H9 (cell line): ENCODE results near the gene SELENOI. TPM values are rescaled to one million over a fixed set of nuclear protein-coding genes. Genes with fewer than 3 reads are reported as not detected.

Source experiments
- DNase-seq: peaks from one replicate; pipeline ENCODE4 v3.0.0-alpha.2; 2017
- H2AFZ ChIP-seq: one replicate; pipeline ENCODE4 v1.6.1; 2013; ENCODE audit warnings: mild to moderate bottlenecking, low read length, control low read depth, moderate library complexity
- H2AK5ac ChIP-seq: 2 replicates; pipeline ENCODE4 v1.6.1; 2013; ENCODE audit warnings: low read length, control low read depth, mixed read lengths; ENCODE audit not compliant: insufficient read length
- H2BK120ac ChIP-seq: one replicate; pipeline ENCODE4 v1.6.1; 2013; ENCODE audit warnings: low read depth, mild to moderate bottlenecking, low read length, control low read depth, inconsistent platforms; ENCODE audit not compliant: poor library complexity, severe bottlenecking
- H2BK12ac ChIP-seq: 2 replicates; pipeline ENCODE4 v1.6.1; 2013; ENCODE audit warnings: low read length, control low read depth, mixed read lengths, low read depth; ENCODE audit not compliant: insufficient read length
- H2BK15ac ChIP-seq: 2 replicates; pipeline ENCODE4 v1.6.1; 2013; ENCODE audit warnings: low read depth, low read length, control low read depth
- H2BK20ac ChIP-seq: one replicate; pipeline ENCODE4 v1.6.1; 2013; ENCODE audit warnings: low read depth, mild to moderate bottlenecking, low read length, control low read depth, inconsistent platforms; ENCODE audit not compliant: poor library complexity, severe bottlenecking
- H2BK5ac ChIP-seq: 2 replicates; pipeline ENCODE4 v1.6.1; 2013; ENCODE audit warnings: low read length, control low read depth, mixed read lengths; ENCODE audit not compliant: insufficient read length
- H3K14ac ChIP-seq: 2 replicates; pipeline ENCODE4 v1.6.1; 2013; ENCODE audit warnings: low read length, control low read depth; ENCODE audit not compliant: insufficient read depth
- H3K18ac ChIP-seq: 2 replicates; pipeline ENCODE4 v1.6.1; 2013; ENCODE audit warnings: low read depth, mild to moderate bottlenecking, mixed read lengths, low read length, control low read depth; ENCODE audit not compliant: insufficient read length
- H3K23ac ChIP-seq: 2 replicates; pipeline ENCODE4 v1.6.1; 2013; ENCODE audit warnings: low read length, control low read depth, mixed read lengths, low read depth; ENCODE audit not compliant: insufficient read length
- H3K23me2 ChIP-seq: 2 replicates; pipeline ENCODE4 v1.6.1; 2013; ENCODE audit warnings: low read depth, mild to moderate bottlenecking, mixed read lengths, low read length, control low read depth; ENCODE audit not compliant: insufficient read length, poor library complexity, severe bottlenecking
- H3K27ac ChIP-seq: 2 replicates; pipeline ENCODE4 v1.5.1; 2013; ENCODE audit warnings: low read length, control low read depth, mixed read lengths, low read depth; ENCODE audit not compliant: insufficient read length
- H3K27me3 ChIP-seq: 2 replicates; pipeline ENCODE4 v1.6.1; 2013; ENCODE audit warnings: low read length, control low read depth, inconsistent platforms; ENCODE audit not compliant: insufficient read depth
- H3K4ac ChIP-seq: 2 replicates; pipeline ENCODE4 v1.6.1; 2013; ENCODE audit warnings: low read depth, mild to moderate bottlenecking, control low read depth, inconsistent platforms, low read length, moderate library complexity
- H3K4me1 ChIP-seq: 2 replicates; pipeline ENCODE4 v1.6.1; 2013; ENCODE audit warnings: low read length, control low read depth, inconsistent platforms; ENCODE audit not compliant: insufficient read depth
- H3K4me2 ChIP-seq: 2 replicates; pipeline ENCODE4 v1.6.1; 2013; ENCODE audit warnings: low read length, control low read depth, mixed read lengths; ENCODE audit not compliant: insufficient read length, insufficient read depth
- H3K56ac ChIP-seq: 2 replicates; pipeline ENCODE4 v1.6.1; 2013; ENCODE audit warnings: low read depth, mild to moderate bottlenecking, mixed read lengths, low read length, control low read depth; ENCODE audit not compliant: insufficient read length
- H3K79me1 ChIP-seq: 2 replicates; pipeline ENCODE4 v1.6.1; 2013; ENCODE audit warnings: low read depth, mild to moderate bottlenecking, moderate library complexity, low read length, control low read depth, inconsistent platforms; ENCODE audit not compliant: insufficient read depth, poor library complexity, severe bottlenecking
- H3K79me2 ChIP-seq: 2 replicates; pipeline ENCODE4 v1.6.1; 2013; ENCODE audit warnings: low read length, control low read depth, inconsistent platforms; ENCODE audit not compliant: insufficient read depth
- H3K9ac ChIP-seq: 2 replicates; pipeline ENCODE4 v1.6.1; 2013; ENCODE audit warnings: low read length, control low read depth, mixed read lengths; ENCODE audit not compliant: insufficient read length; ENCODE audit errors: extremely low read depth
- H3K9me3 ChIP-seq: one replicate; pipeline ENCODE4 v1.6.1; 2013; ENCODE audit warnings: low read depth, low read length, inconsistent platforms; ENCODE audit not compliant: control insufficient read depth
- H3T11ph ChIP-seq: one replicate; pipeline ENCODE4 v1.6.1; 2013; ENCODE audit warnings: mild to moderate bottlenecking, low read length, control low read depth, inconsistent platforms
- H4K20me1 ChIP-seq: one replicate; pipeline ENCODE4 v1.6.1; 2013; ENCODE audit not compliant: control insufficient read depth, insufficient read length, insufficient read depth
- H4K5ac ChIP-seq: 2 replicates; pipeline ENCODE4 v1.6.1; 2013; ENCODE audit warnings: low read depth, mild to moderate bottlenecking, mixed read lengths, low read length, control low read depth; ENCODE audit not compliant: insufficient read length
- H4K8ac ChIP-seq: replicated peaks from 2 replicates; pipeline ENCODE4 v1.6.1; 2013; ENCODE audit warnings: low read length, control low read depth, mixed read lengths, low read depth; ENCODE audit not compliant: insufficient read length
- H4K91ac ChIP-seq: 2 replicates; pipeline ENCODE4 v1.6.1; 2013; ENCODE audit warnings: low read depth, mild to moderate bottlenecking, moderate library complexity, mixed read lengths, low read length, control low read depth; ENCODE audit not compliant: insufficient read length
- H3K27ac Mint-ChIP-seq, 3 experiments: 2 replicates in 2 of 3; 3 replicates in 1 of 3; pipeline ENCODE4 v1.8.0; 2020 to 2021; ENCODE audit warnings: mixed read lengths in 3 of 3, mild to moderate bottlenecking in 1 of 3, moderate library complexity in 1 of 3
- H3K27me3 Mint-ChIP-seq: 2 replicates; pipeline ENCODE4 v1.8.0; 2021; ENCODE audit warnings: low read depth, mild to moderate bottlenecking, moderate library complexity, mixed read lengths
- H3K36me3 Mint-ChIP-seq, 3 experiments: 2 replicates in 2 of 3; 3 replicates in 1 of 3; pipeline ENCODE4 v1.8.0; 2020 to 2021; ENCODE audit warnings: low read depth in 3 of 3, mixed read lengths in 3 of 3; ENCODE audit not compliant: insufficient read depth in 1 of 3
- H3K4me1 Mint-ChIP-seq, 2 experiments: 2 replicates each; pipeline ENCODE4 v1.8.0; 2020; ENCODE audit warnings: mixed read lengths in 2 of 2
- H3K4me3 Mint-ChIP-seq, 2 experiments: 2 replicates in 1 of 2; 3 replicates in 1 of 2; pipeline ENCODE4 v1.8.0; 2020 to 2021; ENCODE audit warnings: mild to moderate bottlenecking in 2 of 2, mixed read lengths in 2 of 2, moderate library complexity in 1 of 2
- H3K9me3 Mint-ChIP-seq, 2 experiments: 2 replicates in 1 of 2; 3 replicates in 1 of 2; pipeline ENCODE4 v1.8.0; 2020; ENCODE audit warnings: mild to moderate bottlenecking in 2 of 2, mixed read lengths in 2 of 2, moderate library complexity in 1 of 2
- WGBS: extraction: QIAGEN DNeasy Blood & Tissue Kit; methylation state at CpG from one replicate; pipeline ENCODE4 v1.1.7; 2013; ENCODE audit warnings: missing lambda C conversion rate, low lambda C conversion rate, mixed read lengths; ENCODE audit not compliant: insufficient read length; ENCODE audit errors: extremely low coverage; 5-methylcytosine and 5-hydroxymethylcytosine counted together
- long read RNA-seq: library from polyadenylated mRNA; unstranded; transcript quantifications from one replicate; pipeline ENCODE4 v2.0.0, GENCODE V29; 2020
- total RNA-seq: library from RNA; stranded (reverse); gene quantifications from 2 replicates; pipeline ENCODE4 v1.2.1, GENCODE V29; 2021
- TF ChIP-seq, protein P1 (sequence below): fragments of 200-600 bp; sonication (generic); conservative IDR thresholded peaks from 3 replicates; pipeline ENCODE4 v1.8.0; 2021; ENCODE audit warnings: antibody characterized with exemption, mild to moderate bottlenecking

SELENOI gene, protein sequence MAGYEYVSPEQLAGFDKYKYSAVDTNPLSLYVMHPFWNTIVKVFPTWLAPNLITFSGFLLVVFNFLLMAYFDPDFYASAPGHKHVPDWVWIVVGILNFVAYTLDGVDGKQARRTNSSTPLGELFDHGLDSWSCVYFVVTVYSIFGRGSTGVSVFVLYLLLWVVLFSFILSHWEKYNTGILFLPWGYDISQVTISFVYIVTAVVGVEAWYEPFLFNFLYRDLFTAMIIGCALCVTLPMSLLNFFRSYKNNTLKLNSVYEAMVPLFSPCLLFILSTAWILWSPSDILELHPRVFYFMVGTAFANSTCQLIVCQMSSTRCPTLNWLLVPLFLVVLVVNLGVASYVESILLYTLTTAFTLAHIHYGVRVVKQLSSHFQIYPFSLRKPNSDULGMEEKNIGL
- total RNA-seq = 41.9 and 43.4 TPM in 2 replicates
- long read RNA-seq, full-length matches to known transcripts = 25 of 44 reads
- long read RNA-seq, partial matches to known transcripts = 9 of 44 reads
- long read RNA-seq, other reads (novel, unspliced or antisense) = 10 of 44 reads

DNA sequence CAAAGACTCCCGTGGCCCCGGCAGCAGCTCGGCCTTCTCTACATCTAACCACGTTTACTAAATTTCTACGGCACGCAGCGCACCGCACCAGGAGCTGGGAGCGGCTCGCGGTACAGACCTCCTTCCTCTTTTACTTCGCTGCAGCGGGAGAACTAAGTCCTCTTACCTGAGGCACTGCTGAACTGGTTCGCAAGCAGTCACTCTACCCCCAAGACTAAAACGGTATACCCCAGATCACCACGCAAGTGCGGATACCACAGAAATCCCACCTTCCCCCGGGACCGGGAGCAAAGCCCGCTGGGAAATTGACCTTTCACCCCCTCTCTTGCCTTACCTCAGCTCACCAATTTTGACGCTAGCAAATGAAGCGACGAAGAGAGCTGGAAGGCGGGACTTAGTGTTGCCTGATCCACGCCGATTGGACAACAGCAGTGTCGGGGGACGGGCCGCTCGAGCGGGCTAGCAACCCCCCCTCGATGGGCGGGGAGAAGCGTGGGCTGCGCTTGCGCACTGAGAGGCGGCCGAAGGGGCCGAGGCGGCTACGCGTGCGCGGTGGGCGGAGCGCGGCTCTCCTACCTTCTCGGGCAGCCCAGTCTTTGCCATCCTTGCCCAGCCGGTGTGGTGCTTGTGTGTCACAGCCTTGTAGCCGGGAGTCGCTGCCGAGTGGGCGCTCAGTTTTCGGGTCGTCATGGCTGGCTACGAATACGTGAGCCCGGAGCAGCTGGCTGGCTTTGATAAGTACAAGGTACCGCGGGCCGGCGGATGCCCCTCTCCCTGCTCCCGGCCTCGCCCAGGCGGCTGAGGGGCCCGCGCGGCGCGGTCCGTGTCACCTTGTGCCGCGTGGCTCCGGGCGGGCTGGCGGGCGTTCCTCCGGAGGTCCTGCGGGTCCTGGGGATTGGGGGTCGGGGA, at the start of gene SELENOI:
SELENOI (plus strand) TSS at position 599 of the 909 bp plus-strand sequence; CDS start at position 689, 90 bp downstream.
- no CpG with 5 or more reads among the region's 80 CpGs for WGBS
- peak within 1 kb of the TSS; percentile 82 for H3K18ac ChIP-seq
- peaks cover 2% of the 10 kb centered on the region for H3K4me1 ChIP-seq
- no peak within 1 kb of the TSS; the same call in 1 of the 2 replicates for H3K4ac ChIP-seq
- peak within 1 kb of the TSS; percentile 11 for H3K56ac ChIP-seq
- Mint-ChIP-seq H3K4me1 (peaks cover 22 to 24% of the 10 kb centered on the region in 2 experiments), H3K27me3 (no peaks in the 10 kb centered on the region), H3K36me3 (peaks cover 0 to 7% (median 2%) of the 10 kb centered on the region in 3 experiments; a peak in 4 of 7 replicates), H3K27ac (peak within 1 kb of the TSS; percentile 99), H3K9me3 (no peaks in the 10 kb centered on the region), H3K4me3 (peak within 1 kb of the TSS; percentile 97 to 98)
- H3K27me3 ChIP-seq = no peaks in the 10 kb centered on the region
- no peaks in the 10 kb centered on the region for H3K79me1 ChIP-seq
- H2BK20ac ChIP-seq = no peak within 1 kb of the TSS
- peak within 1 kb of the TSS; percentile 55 for H2BK5ac ChIP-seq
- H3T11ph ChIP-seq = no peak within 1 kb of the TSS
- DNase-seq = peak; percentile 99
- no peak within 1 kb of the TSS for H4K5ac ChIP-seq
- H4K8ac ChIP-seq = no peak within 1 kb of the TSS
- no peaks in the 10 kb centered on the region for H3K9me3 ChIP-seq
- peak within 1 kb of the TSS; percentile 75 for H3K4me2 ChIP-seq
- no peak within 1 kb of the TSS for H2AFZ ChIP-seq
- peak within 1 kb of the TSS; percentile 68 for H3K27ac ChIP-seq
- H2AK5ac ChIP-seq = no peak within 1 kb of the TSS
- H3K79me2 ChIP-seq = peaks cover 15% of the 10 kb centered on the region; the same call in 1 of the 2 replicates
- peaks cover 13% of the 10 kb centered on the region for H3K23me2 ChIP-seq
- H2BK120ac ChIP-seq = no peak within 1 kb of the TSS
- peak within 1 kb of the TSS; percentile 89 for H3K14ac ChIP-seq
- no peaks in the 10 kb centered on the region for H4K20me1 ChIP-seq
- peak within 1 kb of the TSS; percentile 95 for H3K9ac ChIP-seq
- no peak within 1 kb of the TSS for H3K23ac ChIP-seq
- H2BK12ac ChIP-seq = no peak within 1 kb of the TSS
- TF ChIP-seq, protein P1, sequence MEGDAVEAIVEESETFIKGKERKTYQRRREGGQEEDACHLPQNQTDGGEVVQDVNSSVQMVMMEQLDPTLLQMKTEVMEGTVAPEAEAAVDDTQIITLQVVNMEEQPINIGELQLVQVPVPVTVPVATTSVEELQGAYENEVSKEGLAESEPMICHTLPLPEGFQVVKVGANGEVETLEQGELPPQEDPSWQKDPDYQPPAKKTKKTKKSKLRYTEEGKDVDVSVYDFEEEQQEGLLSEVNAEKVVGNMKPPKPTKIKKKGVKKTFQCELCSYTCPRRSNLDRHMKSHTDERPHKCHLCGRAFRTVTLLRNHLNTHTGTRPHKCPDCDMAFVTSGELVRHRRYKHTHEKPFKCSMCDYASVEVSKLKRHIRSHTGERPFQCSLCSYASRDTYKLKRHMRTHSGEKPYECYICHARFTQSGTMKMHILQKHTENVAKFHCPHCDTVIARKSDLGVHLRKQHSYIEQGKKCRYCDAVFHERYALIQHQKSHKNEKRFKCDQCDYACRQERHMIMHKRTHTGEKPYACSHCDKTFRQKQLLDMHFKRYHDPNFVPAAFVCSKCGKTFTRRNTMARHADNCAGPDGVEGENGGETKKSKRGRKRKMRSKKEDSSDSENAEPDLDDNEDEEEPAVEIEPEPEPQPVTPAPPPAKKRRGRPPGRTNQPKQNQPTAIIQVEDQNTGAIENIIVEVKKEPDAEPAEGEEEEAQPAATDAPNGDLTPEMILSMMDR = no peak
- no peak within 1 kb of the TSS for H2BK15ac ChIP-seq
- H4K91ac ChIP-seq = no peak within 1 kb of the TSS
